Parathyroid adenoma (tissue), 2 donors: Measurements from ENCODE around the gene ACOT11.
"Not testable (repeated sequence)": the region's sequence is repeated elsewhere in the genome, so short reads cannot be mapped to it uniquely, and the experiment has no call there.

Experiments used
- H2AFZ ChIP-seq: fragments of 300-600 bp; sonication (generic); one replicate; pipeline ENCODE4 v1.7.0; 2017; ENCODE audit warnings: antibody characterized with exemption, mild to moderate bottlenecking
- H3K27ac ChIP-seq: fragments of 300-600 bp; sonication (generic); one replicate; pipeline ENCODE4 v1.7.0; 2017
- H3K27me3 ChIP-seq: fragments of 300-600 bp; sonication (generic); one replicate; pipeline ENCODE4 v1.7.0; 2017; ENCODE audit warnings: low read length; ENCODE audit not compliant: control insufficient read depth, insufficient read depth
- H3K36me3 ChIP-seq: fragments of 300-600 bp; sonication (generic); one replicate; pipeline ENCODE4 v1.7.0; 2017; ENCODE audit warnings: low read length; ENCODE audit not compliant: control insufficient read depth, insufficient read depth
- H3K4me1 ChIP-seq: fragments of 300-600 bp; sonication (generic); one replicate; pipeline ENCODE4 v1.7.0; 2017; ENCODE audit warnings: control low read depth
- H3K4me2 ChIP-seq: fragments of 300-600 bp; sonication (generic); one replicate; pipeline ENCODE4 v1.7.0; 2017; ENCODE audit warnings: low read length
- H3K4me3 ChIP-seq: fragments of 300-600 bp; sonication (generic); one replicate; pipeline ENCODE4 v1.7.0; 2017; ENCODE audit warnings: low read depth, low read length
- H3K79me2 ChIP-seq: fragments of 300-600 bp; sonication (generic); one replicate; pipeline ENCODE4 v1.7.0; 2017; ENCODE audit warnings: control low read depth
- H3K9ac ChIP-seq: fragments of 300-600 bp; sonication (generic); one replicate; pipeline ENCODE4 v1.7.0; 2017; ENCODE audit warnings: mild to moderate bottlenecking
- H3K9me3 ChIP-seq: fragments of 300-600 bp; sonication (generic); one replicate; pipeline ENCODE4 v1.7.0; 2017; ENCODE audit warnings: low read length; ENCODE audit not compliant: control insufficient read depth
- CTCF ChIP-seq: fragments of 300-600 bp; sonication (generic); IDR thresholded peaks from one replicate; pipeline ENCODE4 v1.7.0; 2017; ENCODE audit warnings: antibody characterized with exemption, mild to moderate bottlenecking
- donor health status: primary hyperparathyroidism.

ACOT11 gene

DNA sequence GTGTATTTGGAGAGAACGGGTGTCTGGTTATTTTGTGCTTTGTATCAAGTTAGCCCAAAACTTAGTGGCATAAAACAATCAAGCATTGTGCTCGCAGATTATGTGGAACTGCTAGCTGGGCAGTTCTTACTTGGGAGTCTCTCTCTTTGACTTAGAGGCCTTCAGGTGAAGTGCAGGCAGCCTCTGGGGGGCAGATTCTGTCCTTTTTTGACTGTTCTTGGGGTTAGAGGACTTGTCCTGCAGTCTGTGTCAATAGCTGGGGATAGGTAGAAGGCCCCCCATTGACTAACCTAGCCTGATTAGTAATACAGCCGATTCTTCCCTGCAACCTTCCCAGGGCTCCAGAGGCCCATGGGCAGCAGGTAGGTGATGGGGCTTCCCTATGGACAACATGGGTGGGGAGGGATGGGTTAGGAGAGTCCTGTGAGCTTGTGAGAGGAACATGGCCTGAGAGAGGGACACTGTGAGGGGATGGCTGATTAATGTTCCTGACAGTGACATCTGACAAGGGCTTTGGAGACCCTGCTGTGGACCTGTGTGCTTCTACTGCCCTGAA lies 37.2 kb upstream of the ACOT11 start:
- H3K4me1 ChIP-seq: no peaks in the 10 kb centered on the region
- no peaks in the 10 kb centered on the region for H3K27me3 ChIP-seq
- H2AFZ ChIP-seq: no peak overlapping the region
- TF ChIP-seq CTCF: no peak
- no peak overlapping the region for H3K4me2 ChIP-seq
- no peak overlapping the region for H3K27ac ChIP-seq
- no peak overlapping the region for H3K9ac ChIP-seq
- H3K36me3 ChIP-seq: no peaks in the 10 kb centered on the region
- H3K79me2 ChIP-seq: no peaks in the 10 kb centered on the region
- no peaks in the 10 kb centered on the region for H3K9me3 ChIP-seq
- no peak overlapping the region for H3K4me3 ChIP-seq

DNA sequence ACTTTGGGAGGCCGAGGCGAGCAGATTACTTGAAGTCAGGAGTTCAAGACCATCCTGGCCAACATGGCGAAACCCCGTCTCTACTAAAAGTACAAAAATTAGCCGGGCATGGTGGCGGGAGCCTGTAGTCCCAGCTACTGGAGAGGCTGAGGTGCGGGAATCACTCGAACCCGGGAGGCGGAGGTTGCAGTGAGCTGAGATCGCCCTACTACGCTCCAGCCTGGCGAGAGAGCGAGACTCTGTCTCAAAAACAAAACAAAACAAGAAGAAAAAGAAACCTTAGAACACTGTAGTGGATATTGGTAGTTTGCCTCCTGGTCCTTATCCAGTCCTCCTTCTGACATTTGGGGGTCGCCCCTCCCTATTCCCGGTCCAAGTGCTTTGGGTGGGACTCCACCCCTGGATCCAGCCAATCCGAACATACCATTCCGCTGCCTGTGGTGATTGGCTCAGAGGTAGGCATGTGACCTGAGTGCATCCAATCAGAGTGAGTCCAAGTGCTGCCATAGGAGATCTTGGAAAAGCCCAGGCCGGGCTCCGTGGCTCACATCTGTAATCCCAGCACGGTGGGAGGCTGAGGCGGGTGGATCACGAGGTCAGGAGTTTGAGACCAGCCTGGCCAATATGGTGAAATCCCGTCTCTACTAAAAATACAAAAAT lies 34.0 kb upstream of the ACOT11 start:
- H3K27me3 ChIP-seq: not testable (repeated sequence)

DNA sequence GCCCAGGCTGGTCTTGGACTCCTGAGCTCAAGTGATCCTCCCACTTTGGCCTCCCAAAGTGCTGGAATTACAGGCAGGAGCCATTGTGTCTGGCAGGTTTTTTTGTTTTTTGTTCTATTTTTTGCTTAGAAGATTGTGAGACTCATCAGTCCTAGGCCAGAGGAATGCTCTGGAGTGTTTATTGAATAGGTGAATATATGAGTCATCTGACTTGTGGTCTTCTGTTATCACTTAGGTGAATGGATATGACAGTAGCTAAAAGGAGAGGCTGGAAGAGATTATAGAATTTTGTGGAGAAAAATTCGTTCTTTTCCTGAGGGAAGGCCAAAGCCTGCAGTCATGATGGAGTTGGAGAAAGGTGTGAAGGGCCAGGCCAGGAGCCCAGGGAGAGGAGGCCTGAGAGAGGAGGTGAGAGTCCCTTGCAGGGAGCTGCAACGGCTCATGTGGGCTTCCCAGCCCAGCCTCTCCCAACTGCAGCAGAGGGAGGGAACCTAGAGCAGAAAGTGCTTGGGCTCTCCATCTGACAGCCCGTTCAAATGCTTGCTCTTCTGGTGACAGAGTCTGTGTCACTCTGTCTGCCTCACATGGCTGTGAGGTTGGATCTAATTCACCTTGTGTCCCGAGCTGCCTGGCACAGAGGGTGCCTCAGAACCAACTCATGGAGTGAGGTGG lies 31.6 kb upstream of the ACOT11 start:
- Histone ChIP-seq H3K9me3 (no peaks in the 10 kb centered on the region), H3K9ac (no peak overlapping the region), H3K27ac (no peak overlapping the region), H2AFZ (no peak overlapping the region), H3K27me3 (no peaks in the 10 kb centered on the region), H3K4me1 (no peaks in the 10 kb centered on the region), H3K4me3 (no peak overlapping the region), H3K4me2 (no peak overlapping the region), H3K79me2 (no peaks in the 10 kb centered on the region), H3K36me3 (no peaks in the 10 kb centered on the region)
- TF ChIP-seq CTCF: no peak

More for the DNA sequence above, 34.0 kb upstream of the ACOT11 start:
- H3K4me2 ChIP-seq, H3K4me3 ChIP-seq, H3K9me3 ChIP-seq, H3K79me2 ChIP-seq, H3K27ac ChIP-seq, H3K36me3 ChIP-seq, H2AFZ ChIP-seq, H3K4me1 ChIP-seq, H3K9ac ChIP-seq: not testable (repeated sequence)

- no peaks in the 10 kb centered on the region for H3K9me3 ChIP-seq
- no peaks in the 10 kb centered on the region for H3K27me3 ChIP-seq
- H3K36me3 ChIP-seq: no peaks in the 10 kb centered on the region
- no peak overlapping the region for H3K27ac ChIP-seq
- H3K4me1 ChIP-seq: no peaks in the 10 kb centered on the region
- H2AFZ ChIP-seq: no peak overlapping the region
- no peak for TF ChIP-seq CTCF
- H3K79me2 ChIP-seq: no peaks in the 10 kb centered on the region
- H3K9ac ChIP-seq: no peak overlapping the region
- H3K4me3 ChIP-seq: no peak overlapping the region
- H3K4me2 ChIP-seq: no peak overlapping the region
These were observed 30.5 kb upstream of the ACOT11 start for GRCh38 chr1:54517496-54517895.

- TF ChIP-seq CTCF: no peak
- Histone ChIP-seq H3K4me1 (no peaks in the 10 kb centered on the region), H3K9ac (no peak overlapping the region), H3K27me3 (no peaks in the 10 kb centered on the region), H2AFZ (no peak overlapping the region), H3K4me3 (no peak overlapping the region), H3K9me3 (no peaks in the 10 kb centered on the region), H3K27ac (no peak overlapping the region), H3K4me2 (no peak overlapping the region), H3K36me3 (no peaks in the 10 kb centered on the region), H3K79me2 (no peaks in the 10 kb centered on the region)
These were observed 29.5 kb upstream of the ACOT11 start for GRCh38 chr1:54518489-54518888.
